Activated naive CD4-positive, alpha-beta T cell treated with anti-CD3 and anti-CD28 coated beads, Interleukin-2, amount 50 U/mL, for 16 hours (primary cell): ENCODE data around the gene LATS1.
A peak's percentile ranks its signal among the peaks of the same experiment; 100 is the strongest.
"Not testable (repeated sequence)": the region's sequence is repeated elsewhere in the genome, so short reads cannot be mapped to it uniquely, and the experiment has no call there.

ENCODE experiments used
- DNase-seq: peaks from one replicate; pipeline ENCODE4 v3.0.0-alpha.2; 2020

LATS1 gene

DNA sequence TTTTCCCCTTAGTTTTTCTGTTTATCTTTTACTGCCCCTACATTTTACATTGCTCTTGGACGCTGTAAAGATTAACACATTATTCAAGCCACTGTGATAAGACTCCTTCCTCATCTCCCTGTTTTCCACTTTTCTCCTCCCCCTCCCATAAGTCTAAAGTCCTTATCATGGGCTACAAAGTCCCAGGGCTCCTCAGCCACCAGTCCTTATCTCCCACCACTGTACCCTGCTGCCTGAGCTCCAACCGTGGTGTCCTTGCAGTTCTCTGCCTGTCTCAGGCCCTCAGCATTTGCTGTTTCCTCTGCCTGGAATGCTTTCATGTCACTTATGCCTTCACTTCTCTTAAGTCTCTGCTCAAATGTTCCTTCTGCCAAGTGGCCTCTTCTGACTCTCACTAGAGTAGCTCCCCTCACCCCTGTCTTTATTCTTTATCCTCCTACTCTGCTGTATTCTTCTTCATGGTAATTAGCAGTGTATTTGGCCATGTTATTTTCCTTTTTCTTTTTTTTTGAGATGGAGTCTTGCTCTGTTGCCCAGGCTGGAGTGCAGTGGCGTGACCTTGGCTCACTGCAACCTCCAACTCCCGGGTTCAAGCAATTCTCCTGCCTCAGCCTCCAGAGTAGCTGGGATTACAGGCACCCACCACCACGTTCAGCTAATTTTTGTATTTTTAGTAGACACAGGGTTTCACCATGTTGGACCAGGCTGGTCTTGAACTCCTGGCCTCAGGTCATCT, 10.8 kb upstream of the LATS1 start:
- DNase-seq: no peak

DNA sequence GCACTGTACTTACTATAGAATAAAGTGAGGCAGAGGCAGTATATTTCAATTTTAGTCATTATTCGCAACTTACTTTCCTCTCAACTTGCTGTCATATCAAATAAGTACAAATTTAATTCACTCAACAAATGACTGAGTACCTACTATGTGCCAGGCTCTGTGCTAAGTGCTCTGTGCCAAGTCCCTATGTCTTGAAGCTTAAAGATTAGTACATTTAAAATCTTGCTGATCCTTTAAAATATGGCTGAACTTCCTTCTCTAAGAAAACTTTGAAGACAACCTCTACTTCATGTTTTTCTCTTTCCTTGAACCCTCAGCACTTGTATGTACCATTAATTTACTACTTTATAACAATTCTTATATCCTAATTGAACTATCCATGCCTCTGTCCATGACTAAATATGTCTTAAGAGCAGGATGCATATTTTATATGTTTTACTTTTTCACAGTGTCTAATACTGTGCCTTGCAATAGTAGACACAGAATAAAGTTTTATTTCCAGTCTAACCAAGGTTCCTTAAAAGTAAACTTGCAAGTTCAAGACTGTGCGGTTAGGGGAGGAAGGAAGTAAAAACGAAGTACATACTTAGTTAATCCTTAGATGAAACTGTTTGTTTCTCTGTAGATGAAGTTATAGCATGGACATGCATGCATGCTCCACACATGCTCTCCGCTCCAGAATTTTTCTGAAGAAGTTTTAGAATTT, 10.0 kb upstream of the LATS1 start:
- DNase-seq: no peak

DNA sequence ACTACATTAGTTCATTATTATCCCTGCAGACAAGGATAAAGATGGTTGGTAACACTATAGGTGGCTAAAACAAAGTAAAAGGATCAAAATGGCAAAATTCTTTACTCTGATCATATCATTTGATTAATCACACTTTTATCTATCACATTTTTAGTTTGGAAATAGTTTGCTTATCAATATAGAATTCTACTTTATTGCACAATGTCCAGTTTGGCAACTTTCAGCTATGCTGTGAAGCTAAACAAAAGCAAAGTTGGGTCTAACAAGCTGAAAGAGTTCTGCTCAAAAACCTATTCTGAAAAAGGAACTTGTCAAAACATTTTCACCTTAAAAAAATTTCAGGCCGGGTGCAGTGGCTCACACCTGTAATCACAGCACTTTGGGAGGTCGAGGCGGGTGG, 7.9 kb upstream of the LATS1 start:
- no peak for DNase-seq

DNA sequence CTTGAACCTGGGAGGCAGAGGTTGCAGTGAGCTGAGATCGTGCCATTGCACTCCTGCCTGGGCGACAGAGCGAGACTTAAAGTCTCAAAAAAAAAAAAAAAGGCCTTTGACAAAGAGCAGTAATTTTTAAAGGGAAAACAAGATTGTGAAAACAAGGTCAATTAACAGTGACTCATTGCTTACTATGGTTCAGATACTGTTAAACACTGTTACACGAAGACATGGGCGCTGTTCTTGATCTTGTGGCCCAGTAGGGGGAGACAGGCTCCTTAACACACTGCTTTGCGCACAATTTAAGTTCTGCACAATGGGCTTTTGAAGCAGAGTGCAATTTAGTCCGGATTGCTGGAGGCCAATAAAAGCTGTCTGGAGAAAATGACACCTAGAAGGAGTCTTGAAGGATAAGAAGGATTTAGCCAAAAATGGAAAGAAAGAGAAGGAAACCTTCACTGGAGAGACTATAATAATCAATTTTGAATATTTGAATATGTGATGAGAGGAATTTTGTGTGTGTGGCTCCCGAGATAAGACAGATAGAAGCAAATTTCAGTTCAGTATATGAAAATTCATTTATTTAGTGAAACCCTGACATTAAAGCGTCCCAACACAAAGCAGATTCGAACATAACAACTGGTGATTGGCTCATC, 6.0 kb upstream of the LATS1 start:
- peak; percentile 34 for DNase-seq

- no peak for DNase-seq
Observed at GRCh38 chr6:149723262-149723661, 5.4 kb upstream of the LATS1 start.

- DNase-seq: no peak
Observed at GRCh38 chr6:149719531-149719930, 1.6 kb upstream of the LATS1 start.

DNA sequence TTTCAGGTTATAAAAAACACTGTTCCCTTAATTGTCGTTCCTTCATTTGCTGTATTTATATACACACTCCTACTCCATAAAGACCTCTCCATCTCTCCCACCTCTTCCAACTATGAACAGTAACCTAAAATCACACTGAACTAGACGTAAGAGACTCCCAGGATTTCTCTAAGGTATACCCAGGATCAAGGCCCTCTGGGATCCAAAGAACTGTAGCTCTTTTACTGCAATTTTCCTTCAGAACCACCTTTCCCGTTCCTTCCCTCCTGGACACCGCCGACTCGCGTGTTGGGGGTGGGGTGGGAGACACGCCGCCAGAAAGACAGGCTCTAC, 680 bp downstream of the LATS1 start:
- DNase-seq: no peak

GRCh38 chr6:149716181-149716963, 1.5 kb downstream of the LATS1 start:
- DNase-seq: no peak

GRCh38 chr6:149714442-149714841, 3.5 kb downstream of the LATS1 start:
- DNase-seq: no peak

DNA sequence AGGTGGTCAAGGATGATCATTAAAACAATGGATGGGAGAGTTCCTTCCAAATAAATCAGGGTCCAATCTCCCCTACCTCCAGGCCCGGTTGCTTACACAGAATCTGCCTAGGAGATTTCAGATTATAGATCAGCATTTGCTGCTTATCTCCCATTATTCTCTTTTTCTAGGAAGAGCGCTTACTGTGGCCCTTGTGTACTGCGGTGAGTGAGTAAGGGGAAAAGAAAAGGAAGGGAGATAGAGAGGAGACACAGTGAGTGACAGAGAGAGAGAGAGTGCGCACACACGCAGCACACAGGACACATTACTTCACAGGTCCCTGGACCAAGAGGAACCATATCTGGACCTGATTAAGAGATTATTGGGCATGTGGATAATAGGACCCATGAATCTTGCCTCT, 6.2 kb downstream of the LATS1 start:
- DNase-seq: no peak

GRCh38 chr6:149701714-149702113, 16.2 kb downstream of the LATS1 start:
- no peak for DNase-seq

DNA sequence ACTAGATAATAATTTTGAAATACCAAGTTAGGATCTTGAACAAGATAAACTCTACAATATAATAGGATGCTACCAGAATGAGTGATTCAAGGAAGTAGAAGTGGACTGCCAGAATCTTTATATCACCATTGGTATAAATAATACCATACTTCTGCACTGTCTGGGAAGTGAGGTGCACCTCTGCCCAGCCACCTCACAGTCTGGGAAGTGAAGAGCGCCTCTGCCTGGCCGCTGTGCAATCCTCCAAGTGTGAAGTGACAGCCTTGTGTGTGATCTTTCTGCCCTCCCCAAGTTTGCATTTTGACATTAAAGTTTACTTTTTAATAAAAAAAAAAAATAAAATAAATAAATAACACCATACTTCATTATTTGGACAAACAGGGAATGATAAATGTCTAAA, 18.8 kb downstream of the LATS1 start:
- no peak for DNase-seq

GRCh38 chr6:149698175-149698574, 19.7 kb downstream of the LATS1 start:
- no peak for DNase-seq

DNA sequence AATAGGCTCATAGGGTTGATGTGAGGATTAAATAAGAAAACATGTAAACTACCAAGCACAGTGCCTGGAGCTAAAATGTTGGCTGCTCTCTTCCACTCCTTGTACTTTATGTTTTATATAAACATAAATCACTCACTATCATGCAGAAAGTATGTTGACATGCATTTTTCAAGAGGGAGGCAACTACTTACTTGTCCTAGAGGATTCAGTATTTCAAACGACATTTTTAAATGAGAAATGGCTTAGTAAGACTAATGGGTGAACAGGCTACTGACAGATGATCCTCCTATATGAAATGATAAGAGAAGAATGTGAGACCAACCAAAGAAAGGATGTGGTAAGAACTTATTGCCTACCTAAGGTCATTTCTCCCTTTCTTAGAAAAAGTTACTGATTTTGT, 21.0 kb downstream of the LATS1 start:
- no peak for DNase-seq

DNA sequence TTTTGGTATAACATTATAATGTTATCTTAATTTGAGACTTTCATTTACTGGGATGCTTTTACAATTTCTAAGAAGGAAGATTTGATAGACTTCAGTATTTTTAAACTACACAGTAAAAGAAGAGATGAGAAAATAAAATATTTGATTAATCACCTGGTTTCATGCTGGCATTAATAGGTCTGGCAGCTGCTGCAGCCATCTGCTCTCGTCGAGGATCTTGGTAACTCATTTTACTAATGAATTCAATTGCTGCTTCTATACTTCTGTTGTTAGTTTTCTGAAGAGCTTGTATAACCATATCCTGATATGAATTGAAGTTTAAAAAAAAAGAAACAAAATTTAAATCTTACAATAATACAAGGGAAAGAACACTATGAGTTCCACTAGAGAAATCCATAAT, 23.0 kb downstream of the LATS1 start:
- DNase-seq: no peak

DNA sequence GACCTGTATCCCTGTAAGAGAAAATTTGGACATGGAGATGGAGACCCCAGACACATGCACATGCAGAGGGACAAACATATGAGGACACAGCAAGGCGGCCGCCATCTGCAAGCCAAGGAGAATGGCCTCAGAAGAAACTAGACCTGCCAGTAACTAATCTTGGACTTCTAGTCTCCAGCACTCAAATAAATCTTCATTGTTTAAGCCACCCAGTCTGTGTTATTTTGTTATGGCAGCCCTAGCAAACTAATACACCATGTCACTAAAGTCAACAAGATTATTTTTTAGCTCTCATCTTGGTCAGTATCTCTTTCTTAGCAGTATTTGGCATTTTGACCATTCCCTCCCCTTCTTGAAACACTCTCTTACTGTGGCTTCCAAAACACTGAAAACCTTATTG, 26.7 kb downstream of the LATS1 start:
- DNase-seq: no peak

GRCh38 chr6:149686230-149686629, 31.7 kb downstream of the LATS1 start:
- no peak for DNase-seq

GRCh38 chr6:149683256-149683859, 34.5 kb downstream of the LATS1 start:
- DNase-seq: no peak

DNA sequence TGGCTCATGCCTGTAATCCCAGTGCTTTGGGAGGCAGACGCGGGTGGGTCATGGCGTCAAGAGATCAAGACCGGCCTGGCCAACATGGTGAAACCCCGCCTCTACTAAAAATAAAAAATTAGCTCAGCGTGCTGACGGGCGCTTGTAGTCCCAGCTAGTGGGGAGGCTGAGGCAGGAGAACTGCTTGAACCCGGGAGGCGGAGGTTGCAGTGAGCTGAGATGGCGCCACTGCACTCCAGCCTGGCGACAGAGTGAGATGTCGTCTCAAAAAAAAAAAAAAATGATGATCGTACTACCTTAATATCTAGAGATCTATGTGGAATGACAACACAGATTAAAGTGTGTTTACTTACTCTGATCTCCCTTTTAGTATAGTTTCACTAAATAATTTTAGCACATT, 36.1 kb downstream of the LATS1 start:
- not testable (repeated sequence) for DNase-seq

DNA sequence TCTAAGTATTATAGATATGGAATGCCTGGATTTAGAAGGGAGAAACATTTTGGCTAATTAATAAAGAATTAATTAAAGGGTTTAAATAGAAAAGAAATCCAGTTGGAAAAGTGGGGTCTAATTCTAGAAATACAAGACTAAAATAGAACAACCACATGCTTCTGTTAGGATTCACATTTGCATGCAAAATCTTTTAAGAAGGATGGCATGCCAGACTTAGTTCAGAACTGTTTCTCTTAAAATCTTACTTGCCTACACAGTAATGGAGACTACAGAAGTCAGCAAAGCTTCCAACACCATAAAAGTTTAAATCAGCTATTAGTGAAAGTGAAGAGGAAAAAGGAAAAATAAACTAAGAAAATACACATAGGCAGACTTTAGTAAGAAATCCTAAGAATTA, 36.7 kb downstream of the LATS1 start:
- DNase-seq: no peak

GRCh38 chr6:149680503-149680902, 37.4 kb downstream of the LATS1 start:
- DNase-seq: no peak

GRCh38 chr6:149672265-149672664, 45.6 kb downstream of the LATS1 start:
- DNase-seq: not testable (repeated sequence)

- no peak for DNase-seq
Observed at GRCh38 chr6:149660028-149660427, 57.9 kb downstream of the LATS1 start.
